SK-N-SH (cell line): ENCODE data around the gene CCDC178.

ENCODE experiments used
- EP300 ChIP-seq, 2 experiments: IDR thresholded peaks; 2 replicates each; pipeline versions ENCODE4 v1.4.0 to v1.6.1; 2012; ENCODE audit warnings: borderline replicate concordance in 1 of 2, low read depth in 1 of 2, low read length in 1 of 2
- NRF1 ChIP-seq: IDR thresholded peaks from 2 replicates; pipeline ENCODE4 v1.6.1; 2012; ENCODE audit warnings: low read depth, mild to moderate bottlenecking, low read length
- POLR2AphosphoS5 ChIP-seq: IDR thresholded peaks from 2 replicates; pipeline ENCODE4 v1.6.1; 2012; ENCODE audit warnings: low read depth, low read length
- RCOR1 ChIP-seq: fragments of 150-350 bp; IDR thresholded peaks from 2 replicates; pipeline ENCODE4 v1.6.1; 2017; ENCODE audit warnings: antibody characterized with exemption, low read length
- SMC3 ChIP-seq: IDR thresholded peaks from 2 replicates; pipeline ENCODE4 v1.6.1; 2012; ENCODE audit warnings: low read depth, low read length, improper control_type of control experiment
- TCF12 ChIP-seq: IDR thresholded peaks from 2 replicates; pipeline ENCODE4 v1.4.0; 2012
- YY1 ChIP-seq: IDR thresholded peaks from 2 replicates; pipeline ENCODE4 v1.4.0; 2012; ENCODE audit warnings: low read depth, mild to moderate bottlenecking
- TF ChIP-seq, protein P1 (sequence below): fragments of 200-600 bp; sonication (generic); IDR thresholded peaks from 2 replicates; pipeline ENCODE4 v1.6.1; 2017; ENCODE audit warnings: antibody characterized with exemption, mild to moderate bottlenecking, moderate library complexity
- TF ChIP-seq, protein P2 (sequence below): IDR thresholded peaks from 2 replicates; pipeline ENCODE4 v1.6.1; 2012; ENCODE audit warnings: mild to moderate bottlenecking, low read depth, low read length, moderate library complexity

DNA sequence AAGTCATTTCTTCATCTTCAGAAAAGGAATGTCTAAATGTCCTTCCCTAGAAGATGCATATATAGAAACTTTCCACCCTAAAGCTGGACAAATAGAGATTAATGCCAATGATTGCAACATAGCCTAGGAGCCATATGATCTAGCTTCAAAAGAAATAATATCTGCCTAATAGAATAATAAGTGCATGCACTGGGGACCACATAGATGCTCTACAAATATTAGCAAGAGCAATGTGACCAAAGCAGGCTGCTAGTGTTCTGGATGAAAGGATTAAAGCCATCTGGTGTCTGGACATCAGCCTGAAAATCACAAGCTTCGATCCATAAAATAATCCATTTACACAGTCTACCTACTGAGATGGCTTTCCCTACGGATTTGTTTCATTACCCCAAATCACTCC, 387.6 kb downstream of the CCDC178 start:
- TF ChIP-seq, protein P1, sequence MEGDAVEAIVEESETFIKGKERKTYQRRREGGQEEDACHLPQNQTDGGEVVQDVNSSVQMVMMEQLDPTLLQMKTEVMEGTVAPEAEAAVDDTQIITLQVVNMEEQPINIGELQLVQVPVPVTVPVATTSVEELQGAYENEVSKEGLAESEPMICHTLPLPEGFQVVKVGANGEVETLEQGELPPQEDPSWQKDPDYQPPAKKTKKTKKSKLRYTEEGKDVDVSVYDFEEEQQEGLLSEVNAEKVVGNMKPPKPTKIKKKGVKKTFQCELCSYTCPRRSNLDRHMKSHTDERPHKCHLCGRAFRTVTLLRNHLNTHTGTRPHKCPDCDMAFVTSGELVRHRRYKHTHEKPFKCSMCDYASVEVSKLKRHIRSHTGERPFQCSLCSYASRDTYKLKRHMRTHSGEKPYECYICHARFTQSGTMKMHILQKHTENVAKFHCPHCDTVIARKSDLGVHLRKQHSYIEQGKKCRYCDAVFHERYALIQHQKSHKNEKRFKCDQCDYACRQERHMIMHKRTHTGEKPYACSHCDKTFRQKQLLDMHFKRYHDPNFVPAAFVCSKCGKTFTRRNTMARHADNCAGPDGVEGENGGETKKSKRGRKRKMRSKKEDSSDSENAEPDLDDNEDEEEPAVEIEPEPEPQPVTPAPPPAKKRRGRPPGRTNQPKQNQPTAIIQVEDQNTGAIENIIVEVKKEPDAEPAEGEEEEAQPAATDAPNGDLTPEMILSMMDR: no peak
- TF ChIP-seq, protein P2, sequence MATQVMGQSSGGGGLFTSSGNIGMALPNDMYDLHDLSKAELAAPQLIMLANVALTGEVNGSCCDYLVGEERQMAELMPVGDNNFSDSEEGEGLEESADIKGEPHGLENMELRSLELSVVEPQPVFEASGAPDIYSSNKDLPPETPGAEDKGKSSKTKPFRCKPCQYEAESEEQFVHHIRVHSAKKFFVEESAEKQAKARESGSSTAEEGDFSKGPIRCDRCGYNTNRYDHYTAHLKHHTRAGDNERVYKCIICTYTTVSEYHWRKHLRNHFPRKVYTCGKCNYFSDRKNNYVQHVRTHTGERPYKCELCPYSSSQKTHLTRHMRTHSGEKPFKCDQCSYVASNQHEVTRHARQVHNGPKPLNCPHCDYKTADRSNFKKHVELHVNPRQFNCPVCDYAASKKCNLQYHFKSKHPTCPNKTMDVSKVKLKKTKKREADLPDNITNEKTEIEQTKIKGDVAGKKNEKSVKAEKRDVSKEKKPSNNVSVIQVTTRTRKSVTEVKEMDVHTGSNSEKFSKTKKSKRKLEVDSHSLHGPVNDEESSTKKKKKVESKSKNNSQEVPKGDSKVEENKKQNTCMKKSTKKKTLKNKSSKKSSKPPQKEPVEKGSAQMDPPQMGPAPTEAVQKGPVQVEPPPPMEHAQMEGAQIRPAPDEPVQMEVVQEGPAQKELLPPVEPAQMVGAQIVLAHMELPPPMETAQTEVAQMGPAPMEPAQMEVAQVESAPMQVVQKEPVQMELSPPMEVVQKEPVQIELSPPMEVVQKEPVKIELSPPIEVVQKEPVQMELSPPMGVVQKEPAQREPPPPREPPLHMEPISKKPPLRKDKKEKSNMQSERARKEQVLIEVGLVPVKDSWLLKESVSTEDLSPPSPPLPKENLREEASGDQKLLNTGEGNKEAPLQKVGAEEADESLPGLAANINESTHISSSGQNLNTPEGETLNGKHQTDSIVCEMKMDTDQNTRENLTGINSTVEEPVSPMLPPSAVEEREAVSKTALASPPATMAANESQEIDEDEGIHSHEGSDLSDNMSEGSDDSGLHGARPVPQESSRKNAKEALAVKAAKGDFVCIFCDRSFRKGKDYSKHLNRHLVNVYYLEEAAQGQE: no peak
- no peak for TF ChIP-seq TCF12
- no peak for TF ChIP-seq POLR2AphosphoS5
- no peak for TF ChIP-seq NRF1
- no peak for TF ChIP-seq RCOR1
- no peak for TF ChIP-seq SMC3
- TF ChIP-seq EP300 (IDR thresholded peaks at IDR 0.05; ENCODE audit: borderline replicate concordance in 1 of 2, low read depth in 1 of 2, low read length in 1 of 2): no peak
- TF ChIP-seq YY1: no peak
